GM18519 (cell line): ENCODE results near the gene STK39.

ENCODE experiments used
- ATAC-seq: cut with Tn5 transposase; IDR thresholded peaks from one replicate; pipeline ENCODE4 v1.9.1; 2021; ENCODE audit warnings: mild to moderate bottlenecking, moderate library complexity; ENCODE audit not compliant: unreplicated experiment, low FRiP score

The STK39 gene

GRCh38 chr2:168165985-168166901, 81.2 kb downstream of the STK39 start:
- no peak for ATAC-seq

GRCh38 chr2:168165397-168165796, 82.0 kb downstream of the STK39 start:
- ATAC-seq, result no peak

GRCh38 chr2:168160897-168161296, 86.5 kb downstream of the STK39 start:
- ATAC-seq, result no peak

- ATAC-seq, result no peak
Observed at GRCh38 chr2:168159754-168160585, 87.4 kb downstream of the STK39 start.

GRCh38 chr2:168158586-168158985, 88.8 kb downstream of the STK39 start:
- ATAC-seq, result no peak

GRCh38 chr2:168157926-168158325, 89.5 kb downstream of the STK39 start:
- no peak for ATAC-seq

- ATAC-seq, result no peak
Observed at GRCh38 chr2:168157070-168157469, 90.3 kb downstream of the STK39 start.

- no peak for ATAC-seq
Observed at GRCh38 chr2:168156661-168157060, 90.7 kb downstream of the STK39 start.

- no peak for ATAC-seq
Observed at GRCh38 chr2:168155680-168156079, 91.7 kb downstream of the STK39 start.

- ATAC-seq, result no peak
Observed at GRCh38 chr2:168155046-168155445, 92.3 kb downstream of the STK39 start.

- no peak for ATAC-seq
Observed at GRCh38 chr2:168152902-168153530, 94.4 kb downstream of the STK39 start.

- ATAC-seq, result no peak
Observed at GRCh38 chr2:168149986-168150385, 97.4 kb downstream of the STK39 start.

- no peak for ATAC-seq
Observed at GRCh38 chr2:168149150-168149974, 98.0 kb downstream of the STK39 start.

GRCh38 chr2:168147830-168148794, 99.3 kb downstream of the STK39 start:
- no peak for ATAC-seq

GRCh38 chr2:168146892-168147810, 100.2 kb downstream of the STK39 start:
- no peak for ATAC-seq

- no peak for ATAC-seq
Observed at GRCh38 chr2:168145426-168146310, 101.7 kb downstream of the STK39 start.

- no peak for ATAC-seq
Observed at GRCh38 chr2:168145011-168145410, 102.4 kb downstream of the STK39 start.
